HEK293T (cell line): Measurements from ENCODE around the gene PCBP4.

Experiments
- CTCF ChIA-PET: fragments of 350-600 bp; formaldehyde crosslinking; extraction: SDS; loops from one replicate; lab custom pipeline; 2021; ENCODE audit warnings: antibody characterized with exemption, inconsistent platforms; lab: Yijun Ruan, JAX
- POLR2A ChIA-PET: fragments of 350-600 bp; formaldehyde crosslinking; extraction: SDS; loops from one replicate; lab custom pipeline; 2020; ENCODE audit warnings: antibody characterized with exemption, inconsistent platforms; lab: Yijun Ruan, JAX
- DNase-seq: peaks from one replicate; pipeline ENCODE4 v3.0.0; 2012; ENCODE audit warnings: mixed read lengths; ENCODE audit errors: extremely low spot score
- ARNT ChIP-seq: fragments of 450-650 bp; IDR thresholded peaks from 2 replicates; pipeline ENCODE4 v1.6.1; 2017; ENCODE audit warnings: mild to moderate bottlenecking
- BHLHE40 ChIP-seq: fragments of 450-650 bp; IDR thresholded peaks from 2 replicates; pipeline ENCODE4 v1.6.1; 2016; ENCODE audit warnings: mild to moderate bottlenecking, moderate library complexity, borderline replicate concordance
- CTBP1 ChIP-seq: fragments of 450-650 bp; IDR thresholded peaks from 2 replicates; pipeline ENCODE4 v1.6.1; 2016; ENCODE audit warnings: borderline replicate concordance
- ELF4 ChIP-seq: fragments of 450-650 bp; IDR thresholded peaks from 2 replicates; pipeline ENCODE4 v1.6.1; 2017; ENCODE audit warnings: antibody characterized with exemption
- FOXA1 ChIP-seq: fragments of 450-650 bp; IDR thresholded peaks from 2 replicates; pipeline ENCODE4 v1.6.1; 2016; ENCODE audit warnings: mild to moderate bottlenecking
- FOXK2 ChIP-seq: fragments of 450-650 bp; IDR thresholded peaks from 2 replicates; pipeline ENCODE4 v1.6.1; 2016; ENCODE audit warnings: mild to moderate bottlenecking
- FOXM1 ChIP-seq: fragments of 450-650 bp; IDR thresholded peaks from 2 replicates; pipeline ENCODE4 v1.6.1; 2017; ENCODE audit warnings: mild to moderate bottlenecking, borderline replicate concordance
- HDGF ChIP-seq: fragments of 450-650 bp; IDR thresholded peaks from 2 replicates; pipeline ENCODE4 v1.6.1; 2017; ENCODE audit warnings: antibody characterized with exemption, borderline replicate concordance
- L3MBTL2 ChIP-seq: fragments of 450-650 bp; conservative IDR thresholded peaks from 2 replicates; pipeline ENCODE4 v1.6.1; 2016; ENCODE audit warnings: mild to moderate bottlenecking
- LEF1 ChIP-seq: fragments of 450-650 bp; IDR thresholded peaks from 2 replicates; pipeline ENCODE4 v1.6.1; 2017; ENCODE audit warnings: mild to moderate bottlenecking, borderline replicate concordance
- NFRKB ChIP-seq: fragments of 450-650 bp; IDR thresholded peaks from 2 replicates; pipeline ENCODE4 v1.6.1; 2016; ENCODE audit warnings: mild to moderate bottlenecking, moderate library complexity
- SP1 ChIP-seq: fragments of 450-650 bp; IDR thresholded peaks from 2 replicates; pipeline ENCODE4 v1.6.1; 2017
- SUZ12 ChIP-seq: fragments of 450-650 bp; IDR thresholded peaks from 2 replicates; pipeline ENCODE4 v1.6.1; 2016; ENCODE audit warnings: mild to moderate bottlenecking
- TARDBP ChIP-seq: fragments of 450-650 bp; IDR thresholded peaks from 2 replicates; pipeline ENCODE4 v1.6.1; 2016
- ZNF384 ChIP-seq: fragments of 450-650 bp; IDR thresholded peaks from 2 replicates; pipeline ENCODE4 v1.6.1; 2016
- TF ChIP-seq, protein P1 (sequence below): fragments of 450-650 bp; IDR thresholded peaks from 2 replicates; pipeline ENCODE4 v1.6.1; 2016

PCBP4 gene

DNA sequence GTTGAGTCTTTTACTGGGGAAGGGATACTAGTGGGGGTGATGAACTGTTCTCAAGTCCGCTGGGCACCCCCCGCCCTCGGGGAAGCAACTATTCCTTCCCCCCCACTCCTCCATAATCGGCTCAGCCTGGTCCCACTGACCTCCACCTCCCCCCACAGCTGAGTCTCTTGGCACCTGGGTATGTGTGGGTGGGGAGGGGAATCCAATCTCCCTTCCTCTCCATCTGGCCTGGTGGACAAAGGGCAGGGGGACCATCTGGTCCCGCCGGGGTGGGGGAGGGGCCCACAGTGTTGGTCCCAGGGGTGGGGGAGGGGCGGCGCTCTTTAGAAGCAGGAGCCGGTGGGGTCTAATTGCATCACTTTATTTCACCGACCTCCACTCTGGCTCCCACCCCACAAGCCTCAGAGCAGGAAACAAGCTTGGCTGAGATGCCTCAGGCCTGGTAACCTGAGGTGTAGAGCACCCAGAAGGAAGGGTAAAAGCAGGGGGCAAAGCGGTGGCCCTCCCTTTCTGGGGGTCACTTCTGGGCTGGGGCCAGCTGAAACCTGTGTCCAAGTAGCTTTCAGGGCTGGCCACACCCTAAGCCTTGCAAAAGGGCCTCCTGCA is 1.0 kb upstream of the PCBP4 start:
- ChIA-PET CTCF (no interaction called here), POLR2A (interaction anchor here (0.6 to 5.2 kb wide), 9 partner anchors 15 to 259 kb away, joined by 3 to 39 read pairs (median 4); partner anchors contain the start of genes PARP3, RPL29 and RRP9)
- TF ChIP-seq HDGF (no peak), SP1 (no peak), L3MBTL2 (no peak), BHLHE40 (no peak), CTBP1 (no peak), ZNF384 (no peak), TARDBP (no peak), FOXA1 (no peak), SUZ12 (no peak), FOXK2 (no peak), NFRKB (no peak), ARNT (no peak), FOXM1 (no peak), LEF1 (no peak), ELF4 (no peak)
- TF ChIP-seq, protein P1, sequence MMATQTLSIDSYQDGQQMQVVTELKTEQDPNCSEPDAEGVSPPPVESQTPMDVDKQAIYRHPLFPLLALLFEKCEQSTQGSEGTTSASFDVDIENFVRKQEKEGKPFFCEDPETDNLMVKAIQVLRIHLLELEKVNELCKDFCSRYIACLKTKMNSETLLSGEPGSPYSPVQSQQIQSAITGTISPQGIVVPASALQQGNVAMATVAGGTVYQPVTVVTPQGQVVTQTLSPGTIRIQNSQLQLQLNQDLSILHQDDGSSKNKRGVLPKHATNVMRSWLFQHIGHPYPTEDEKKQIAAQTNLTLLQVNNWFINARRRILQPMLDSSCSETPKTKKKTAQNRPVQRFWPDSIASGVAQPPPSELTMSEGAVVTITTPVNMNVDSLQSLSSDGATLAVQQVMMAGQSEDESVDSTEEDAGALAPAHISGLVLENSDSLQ, result no peak
- no peak for DNase-seq

DNA sequence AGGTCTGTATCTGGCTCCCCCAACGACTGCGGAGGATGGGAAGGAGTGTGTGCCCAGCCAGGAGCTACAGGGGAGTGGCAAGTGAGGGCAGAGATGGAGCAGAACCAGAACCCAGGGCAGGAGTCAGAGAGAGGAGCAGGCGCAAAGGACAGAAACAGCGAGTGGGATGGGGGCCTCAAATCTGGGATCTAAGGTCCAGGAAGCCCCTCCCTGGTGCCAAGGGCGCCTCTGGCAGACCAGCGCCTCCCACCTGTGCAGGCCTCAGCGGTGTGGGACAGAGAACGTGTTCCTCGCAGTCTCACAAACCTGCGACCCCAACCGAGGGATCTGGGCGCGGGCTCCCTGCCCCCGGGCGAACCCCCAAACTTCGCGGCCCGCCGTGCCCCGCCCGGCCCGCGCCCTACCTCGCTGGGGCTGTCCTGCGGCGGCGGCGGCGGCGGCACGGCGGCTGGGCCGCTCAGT is 301 bp downstream of the PCBP4 start:
- TF ChIP-seq NFRKB, result no peak
- TF ChIP-seq LEF1, result no peak
- no peak for TF ChIP-seq SUZ12
- no peak for TF ChIP-seq TARDBP
- TF ChIP-seq FOXK2, result no peak
- TF ChIP-seq L3MBTL2, result no peak
- no peak for DNase-seq
- ChIA-PET CTCF (no interaction called here), POLR2A (interaction anchor here (0.7 to 5.2 kb wide), 4 partner anchors 8 to 25 kb away, joined by 3 to 39 read pairs (median 5); partner anchors contain the start of genes ABHD14A, PARP3 and RRP9)

DNA sequence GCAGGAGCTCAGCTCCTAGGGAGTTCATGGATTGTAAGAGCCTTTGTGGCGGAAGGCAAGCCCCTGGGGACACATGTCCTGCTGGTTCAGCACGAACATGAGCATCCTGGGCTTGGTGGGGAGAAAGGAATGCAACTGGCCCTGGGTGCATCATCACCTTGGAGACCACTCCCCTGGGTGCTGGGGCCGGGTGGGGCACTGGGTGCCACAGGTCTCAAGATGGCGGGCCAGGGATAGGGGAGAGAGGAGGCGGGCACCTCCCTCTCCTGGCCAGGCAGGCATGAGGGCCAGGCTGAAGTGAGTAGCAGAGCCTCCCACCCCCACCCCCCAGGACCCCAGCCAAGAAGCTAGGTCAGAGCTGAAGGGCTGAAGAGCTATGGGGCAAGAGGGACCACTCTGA is 768 bp downstream of the PCBP4 start:
- no peak for DNase-seq
- TF ChIP-seq FOXA1, result no peak
- ChIA-PET CTCF (no interaction called here), POLR2A (interaction anchor here (1.0 to 5.2 kb wide), 2 partner anchors 9 to 25 kb away, joined by 4 to 39 read pairs; partner anchors contain the start of genes ABHD14A, PARP3 and RRP9)

DNA sequence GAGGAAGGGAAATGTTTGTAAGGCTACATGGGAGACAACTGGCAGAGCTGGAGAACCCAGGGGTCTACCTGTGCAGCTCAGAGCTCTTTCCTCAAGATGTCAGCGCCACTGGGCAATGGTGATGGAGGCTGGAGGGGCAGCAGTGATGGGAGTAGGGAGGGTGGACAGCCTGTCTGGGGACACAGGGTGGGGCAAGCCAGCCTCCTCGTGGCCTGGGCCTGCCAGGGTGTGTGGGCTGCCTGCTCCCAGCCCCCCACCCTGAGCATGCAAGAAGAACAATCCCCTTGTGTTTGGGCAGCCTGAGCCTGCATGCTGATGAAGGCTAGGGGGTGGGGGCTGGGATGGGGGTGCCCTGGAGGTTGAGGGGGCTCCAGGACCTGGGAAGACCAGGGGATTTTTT is 1.2 kb downstream of the PCBP4 start:
- ChIA-PET CTCF (no interaction called here), POLR2A (interaction anchor here (5.2 kb wide), 1 partner anchor 24 kb away, joined by 39 read pairs; the partner anchor contains the start of genes PARP3 and RRP9)
- TF ChIP-seq FOXK2 (no peak), L3MBTL2 (no peak), SP1 (no peak), BHLHE40 (no peak), TARDBP (no peak), SUZ12 (no peak), FOXM1 (no peak), HDGF (no peak), ARNT (no peak), FOXA1 (no peak), NFRKB (no peak)
- TF ChIP-seq, protein P1, result no peak
- no peak for DNase-seq

DNA sequence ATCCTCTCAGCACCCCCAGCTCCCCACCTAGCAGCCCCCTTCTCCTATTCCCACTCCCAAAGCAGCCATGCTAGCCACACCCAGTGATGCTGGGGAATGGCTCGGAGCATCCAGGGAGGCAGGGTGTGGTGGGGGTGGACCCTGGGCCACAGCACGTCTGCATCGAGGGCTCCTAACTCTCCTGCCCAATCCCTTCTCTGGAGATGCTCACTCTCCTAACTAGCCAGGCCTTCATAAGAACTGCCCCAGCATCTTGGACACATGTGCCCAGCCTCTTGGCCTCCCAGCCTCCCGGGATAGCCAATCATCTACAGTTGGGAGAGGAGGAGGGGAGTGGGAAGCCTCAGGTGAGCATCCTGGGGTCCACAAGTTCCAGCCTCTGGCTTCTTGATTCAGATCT is 2.7 kb downstream of the PCBP4 start:
- POLR2A ChIA-PET, result interaction anchor here (1.5 to 4.9 kb wide), 2 partner anchors 22 to 31 kb away, joined by 3 to 23 read pairs; partner anchors contain the start of genes PARP3, RPL29 and RRP9
- TF ChIP-seq FOXK2 (no peak), FOXM1 (no peak), HDGF (no peak), CTBP1 (no peak), L3MBTL2 (no peak), LEF1 (no peak), SP1 (no peak), NFRKB (no peak)
- TF ChIP-seq, protein P1, result no peak
- CTCF ChIA-PET, result no interaction called here
- no peak for DNase-seq

DNA sequence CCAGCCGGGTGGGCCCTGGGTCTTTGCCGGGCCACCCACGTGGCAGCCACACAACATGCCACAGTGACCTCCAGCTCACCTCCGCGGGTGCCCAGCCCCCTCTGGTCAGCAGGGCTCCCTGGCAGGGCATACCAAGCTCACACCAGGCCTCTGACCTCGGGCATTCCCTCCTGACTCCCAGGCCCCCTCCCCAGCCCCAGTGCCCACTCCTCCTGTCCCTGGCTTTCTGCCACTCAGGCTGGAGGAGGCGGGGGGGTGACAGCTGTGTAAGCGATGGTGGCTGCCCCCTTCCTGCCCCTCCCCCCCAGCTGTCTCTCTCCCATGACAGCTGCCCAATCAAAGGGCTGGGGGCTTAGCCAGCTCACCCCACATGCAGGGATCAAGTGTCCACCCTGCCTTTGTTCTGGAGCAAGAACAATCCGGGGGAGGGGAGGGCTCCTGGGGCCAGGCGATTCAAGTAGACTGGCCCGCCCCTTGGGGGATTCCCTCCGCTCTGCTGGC is 3.3 kb downstream of the PCBP4 start:
- POLR2A ChIA-PET, result interaction anchor here (0.8 to 4.9 kb wide), 5 partner anchors 10 to 32 kb away, joined by 3 to 23 read pairs (median 3); partner anchors contain the start of genes ACY1, PARP3, RPL29 and RRP9
- CTCF ChIA-PET, result no interaction called here
- no peak for DNase-seq
- no peak for TF ChIP-seq TARDBP
- TF ChIP-seq BHLHE40, result no peak
- TF ChIP-seq, protein P1, result no peak
- TF ChIP-seq ELF4, result no peak
